PC-9 (cell line): ENCODE results near the gene ARHGAP42.

Experiments
- CTCF ChIP-seq: fragments of 200-600 bp; sonication (generic); conservative IDR thresholded peaks from 2 replicates; pipeline ENCODE4 v1.6.1; 2017; ENCODE audit warnings: mixed run types, antibody characterized with exemption, mild to moderate bottlenecking, moderate library complexity
- EZH2 ChIP-seq: fragments of 200-600 bp; sonication (generic); IDR thresholded peaks from 2 replicates; pipeline ENCODE4 v1.8.0; 2017; ENCODE audit warnings: antibody characterized with exemption, low read depth

GRCh38 chr11:101003468-101003867 lies 316.4 kb downstream of the ARHGAP42 start:
- TF ChIP-seq CTCF (peak; percentile 55; the same call in 1 of the 2 replicates), EZH2 (no peak)
